IMR-90 (cell line): ENCODE measurements around the gene BCAP31. TPM values are rescaled to one million over a fixed set of nuclear protein-coding genes. Genes with fewer than 3 reads are reported as not detected.

Experiments
- ATAC-seq: fragments of 200-7000 bp; cut with Tn5 transposase; 2 replicates; pipeline ENCODE4 v1.9.1; 2020; ENCODE audit warnings: low read depth, mild to moderate bottlenecking, moderate library complexity
- BruUV-seq: library from RNA; stranded (reverse); fragments of 400-500 nt; replicated peaks from 2 replicates; lab custom pipeline; 2021; lab: Mats Ljungman, UMichigan
- CTCF ChIA-PET: fragments of 300-600 bp; formaldehyde crosslinking; extraction: SDS; loops from one replicate; lab custom pipeline; 2021; ENCODE audit warnings: antibody characterized with exemption; lab: Yijun Ruan, JAX
- POLR2A ChIA-PET: fragments of 300-600 bp; sonication (Branson Sonifier 250); formaldehyde crosslinking; loops from one replicate; lab custom pipeline; 2022; ENCODE audit warnings: antibody characterized with exemption; ENCODE audit not compliant: unreplicated experiment; lab: Charles Lee
- DNase-seq: peaks from one replicate; pipeline ENCODE4 v3.0.0; 2013
- H2AFZ ChIP-seq: replicated peaks from 2 replicates; pipeline ENCODE3; 2013; ENCODE audit warnings: low read length, mild to moderate bottlenecking; ENCODE audit not compliant: poor library complexity
- H2AK5ac ChIP-seq: 2 replicates; pipeline ENCODE4 v1.6.1; 2013; ENCODE audit warnings: low read depth, low read length, inconsistent platforms
- H2AK9ac ChIP-seq: replicated peaks from 2 replicates; pipeline ENCODE3; 2013; ENCODE audit warnings: mild to moderate bottlenecking, low read depth, low read length, moderate library complexity; ENCODE audit not compliant: poor library complexity
- H2BK120ac ChIP-seq: 2 replicates; pipeline ENCODE4 v1.6.1; 2013; ENCODE audit warnings: low read depth, low read length, inconsistent platforms
- H2BK15ac ChIP-seq: 3 replicates; pipeline ENCODE4 v1.6.1; 2013; ENCODE audit warnings: low read depth, low read length, inconsistent platforms
- H2BK20ac ChIP-seq: 2 replicates; pipeline ENCODE4 v1.6.1; 2013; ENCODE audit warnings: low read depth, mild to moderate bottlenecking, inconsistent platforms, low read length, moderate library complexity
- H2BK5ac ChIP-seq: 2 replicates; pipeline ENCODE4 v1.6.1; 2013; ENCODE audit warnings: mild to moderate bottlenecking, low read depth, low read length, inconsistent platforms; ENCODE audit not compliant: poor library complexity, severe bottlenecking
- H3K14ac ChIP-seq: replicated peaks from 2 replicates; pipeline ENCODE4 v1.6.1; 2013; ENCODE audit warnings: low read depth, low read length, inconsistent platforms
- H3K18ac ChIP-seq: 2 replicates; pipeline ENCODE4 v1.6.1; 2013; ENCODE audit warnings: low read depth, low read length, control low read depth
- H3K23ac ChIP-seq: 2 replicates; pipeline ENCODE4 v1.6.1; 2013; ENCODE audit warnings: low read depth, low read length, inconsistent platforms
- H3K27ac ChIP-seq: 2 replicates; pipeline ENCODE4 v1.5.1; 2013; ENCODE audit warnings: mild to moderate bottlenecking, control low read depth, low read length; ENCODE audit not compliant: insufficient read depth
- H3K27me3 ChIP-seq: 2 replicates; pipeline ENCODE4 v1.6.1; 2013; ENCODE audit warnings: low read length; ENCODE audit not compliant: control insufficient read depth, insufficient read depth
- H3K36me3 ChIP-seq: 2 replicates; pipeline ENCODE4 v1.6.1; 2013; ENCODE audit warnings: low read length, mixed read lengths; ENCODE audit not compliant: control insufficient read depth, insufficient read depth
- H3K4ac ChIP-seq: 2 replicates; pipeline ENCODE4 v1.6.1; 2013; ENCODE audit warnings: low read depth, low read length, inconsistent platforms
- H3K4me1 ChIP-seq: 2 replicates; pipeline ENCODE4 v1.6.1; 2013; ENCODE audit warnings: low read length, mixed read lengths; ENCODE audit not compliant: control insufficient read depth, insufficient read depth
- H3K4me2 ChIP-seq: 2 replicates; pipeline ENCODE4 v1.6.1; 2013; ENCODE audit warnings: low read depth, mild to moderate bottlenecking, control low read depth, low read length, moderate library complexity
- H3K4me3 ChIP-seq: 2 replicates; pipeline ENCODE4 v1.5.1; 2013; ENCODE audit warnings: low read depth, mild to moderate bottlenecking, control low read depth, low read length, moderate library complexity; ENCODE audit not compliant: insufficient read depth
- H3K56ac ChIP-seq: 2 replicates; pipeline ENCODE4 v1.6.1; 2013; ENCODE audit warnings: low read length, inconsistent platforms; ENCODE audit not compliant: insufficient read depth; ENCODE audit errors: extremely low read depth
- H3K79me1 ChIP-seq, 2 experiments: 2 replicates each; pipeline ENCODE4 v1.6.1; 2013; ENCODE audit warnings: low read length in 2 of 2, inconsistent platforms in 1 of 2, low read depth in 1 of 2
- H3K9ac ChIP-seq: 2 replicates; pipeline ENCODE4 v1.6.1; 2013; ENCODE audit warnings: low read depth, low read length, control low read depth
- H3K9me1 ChIP-seq: 2 replicates; pipeline ENCODE4 v1.6.1; 2013; ENCODE audit warnings: low read length, inconsistent platforms; ENCODE audit not compliant: insufficient read depth
- H3K9me3 ChIP-seq: 2 replicates; pipeline ENCODE4 v1.6.1; 2013; ENCODE audit warnings: low read length; ENCODE audit not compliant: control insufficient read depth, insufficient read depth
- H4K20me1 ChIP-seq: 2 replicates; pipeline ENCODE4 v1.6.1; 2013; ENCODE audit warnings: low read length, inconsistent platforms; ENCODE audit not compliant: insufficient read depth
- H4K5ac ChIP-seq: 2 replicates; pipeline ENCODE4 v1.6.1; 2013; ENCODE audit warnings: mild to moderate bottlenecking, low read depth, low read length, control low read depth
- H4K8ac ChIP-seq, 2 experiments: 2 replicates each; pipeline ENCODE4 v1.6.1; 2013; ENCODE audit warnings: low read depth in 2 of 2, low read length in 2 of 2, control low read depth in 1 of 2, inconsistent platforms in 1 of 2
- H4K91ac ChIP-seq: 2 replicates; pipeline ENCODE4 v1.6.1; 2013; ENCODE audit warnings: low read depth, low read length, inconsistent platforms; ENCODE audit not compliant: insufficient read depth
- BHLHE40 ChIP-seq: fragments of 150-350 bp; IDR thresholded peaks from 2 replicates; pipeline ENCODE4 v1.6.1; 2016; ENCODE audit warnings: mild to moderate bottlenecking, low read depth, low read length
- CEBPB ChIP-seq: IDR thresholded peaks from 2 replicates; pipeline ENCODE4 v1.6.1; 2012; ENCODE audit warnings: low read depth, low read length, improper control_type of control experiment
- CHD1 ChIP-seq: IDR thresholded peaks from 2 replicates; pipeline ENCODE4 v1.6.1; 2012; ENCODE audit warnings: low read depth, low read length, improper control_type of control experiment
- CTCF ChIP-seq: conservative IDR thresholded peaks from 2 replicates; pipeline ENCODE4 v1.5.1; 2012; ENCODE audit warnings: mild to moderate bottlenecking, low read depth, low read length, improper control_type of control experiment
- ELK1 ChIP-seq: fragments of 150-350 bp; IDR thresholded peaks from 2 replicates; pipeline ENCODE4 v1.6.1; 2016; ENCODE audit warnings: low read depth, mild to moderate bottlenecking, low read length, moderate library complexity, borderline replicate concordance
- FOS ChIP-seq: fragments of 150-350 bp; IDR thresholded peaks from 2 replicates; pipeline ENCODE4 v1.6.1; 2016; ENCODE audit warnings: low read depth, low read length
- MAFK ChIP-seq: IDR thresholded peaks from 2 replicates; pipeline ENCODE4 v1.6.1; 2012; ENCODE audit warnings: low read depth, low read length, improper control_type of control experiment
- MAZ ChIP-seq: IDR thresholded peaks from 2 replicates; pipeline ENCODE4 v1.6.1; 2012; ENCODE audit warnings: low read depth, mild to moderate bottlenecking, low read length, improper control_type of control experiment, moderate library complexity, borderline replicate concordance
- MXI1 ChIP-seq: IDR thresholded peaks from 2 replicates; pipeline ENCODE4 v1.6.1; 2012; ENCODE audit warnings: low read depth, mild to moderate bottlenecking, low read length, moderate library complexity, borderline replicate concordance
- NFE2L2 ChIP-seq: fragments of 150-350 bp; IDR thresholded peaks from 2 replicates; pipeline ENCODE4 v1.6.1; 2016; ENCODE audit warnings: low read depth, mild to moderate bottlenecking, low read length
- POLR2A ChIP-seq: IDR thresholded peaks from 2 replicates; pipeline ENCODE4 v1.6.1; 2012; ENCODE audit warnings: mild to moderate bottlenecking, low read depth, low read length
- RAD21 ChIP-seq: IDR thresholded peaks from 2 replicates; pipeline ENCODE4 v1.6.1; 2012; ENCODE audit warnings: low read length, improper control_type of control experiment
- RCOR1 ChIP-seq: IDR thresholded peaks from 2 replicates; pipeline ENCODE4 v1.6.1; 2012; ENCODE audit warnings: mild to moderate bottlenecking, low read length, improper control_type of control experiment; ENCODE audit not compliant: insufficient replicate concordance
- RFX5 ChIP-seq: IDR thresholded peaks from 2 replicates; pipeline ENCODE4 v1.8.0; 2012; ENCODE audit warnings: low read depth, mild to moderate bottlenecking, low read length, moderate library complexity
- SMC3 ChIP-seq: fragments of 150-350 bp; IDR thresholded peaks from 2 replicates; pipeline ENCODE4 v1.6.1; 2016; ENCODE audit warnings: low read depth, mild to moderate bottlenecking, antibody characterized with exemption, low read length, moderate library complexity
- USF2 ChIP-seq: fragments of 150-350 bp; IDR thresholded peaks from 2 replicates; pipeline ENCODE4 v1.6.1; 2017; ENCODE audit warnings: mild to moderate bottlenecking, antibody characterized with exemption, low read length, low read depth
- WGBS, 2 experiments: methylation state at CpG; one replicate each; pipeline versions ENCODE4 v1.1.5 to v1.1.7; 2013; ENCODE audit warnings: missing lambda C conversion rate in 2 of 2; ENCODE audit not compliant: insufficient read length in 1 of 2; ENCODE audit errors: extremely low coverage in 2 of 2; 5-methylcytosine and 5-hydroxymethylcytosine counted together
- dilution Hi-C: fragments of 300-500 bp; cut with HindIII; formaldehyde crosslinking; loops from one replicate; pipeline ENCODE4 v1.14.3; 2018; ENCODE audit warnings: low sequenced_read_pairs; ENCODE audit not compliant: unreplicated experiment
- in situ Hi-C: fragments of 300-500 bp; cut with MboI; formaldehyde crosslinking; loops from 3 replicates; pipeline ENCODE4 v1.14.3; 2019; ENCODE audit warnings: low sequenced_read_pairs, inconsistent platforms, mixed read lengths
- intact Hi-C: fragments of 100-400 bp; cut with micrococcal nuclease; formaldehyde crosslinking; loops from 2 replicates; pipeline ENCODE4 v1.10.0; 2022
- polyA plus RNA-seq, 3 experiments: library from polyadenylated mRNA; depleted of rRNA; stranded (reverse); fragments of >200 nt; gene quantifications; 2 replicates each; pipeline ENCODE4 v1.2.3, GENCODE V29; 2012; ENCODE audit warnings: low replicate concordance in 1 of 3
- total RNA-seq: library from RNA; depleted of rRNA; stranded (reverse); fragments of >200 nt; gene quantifications from 2 replicates; pipeline ENCODE4 v1.2.3, GENCODE V29; 2012

BCAP31 gene
- total and polyA plus RNA-seq, 2 of the 4 experiments (the other 2 are of a cell fraction), result 125 to 244 TPM

GRCh38 chrX:153692611-153693156 is 31.5 kb downstream of the BCAP31 start:
- Histone ChIP-seq H3K18ac (no peak overlapping the region), H3K36me3 (peaks cover 7% of the 10 kb centered on the region), H3K9me1 (peaks cover 5% of the 10 kb centered on the region; the same call in 1 of the 2 replicates), H3K9ac (no peak overlapping the region), H3K14ac (no peak overlapping the region), H3K27ac (no peak overlapping the region), H3K4me1 (peaks cover 9% of the 10 kb centered on the region), H2BK20ac (no peak overlapping the region), H4K91ac (no peak overlapping the region), H3K27me3 (no peaks in the 10 kb centered on the region), H2BK120ac (no peak overlapping the region), H2BK5ac (no peak overlapping the region), H3K23ac (no peak overlapping the region), H2AFZ (no peak overlapping the region), H4K5ac (no peak overlapping the region), H4K8ac (no peak overlapping the region), H3K56ac (no peak overlapping the region), H3K4me2 (no peak overlapping the region), H3K9me3 (no peaks in the 10 kb centered on the region), H2BK15ac (no peak overlapping the region), H3K79me1 (0 out of 4 replicates have a peak, but pooled peaks cover 0 to 6% of the 10 kb centered on the region in 2 experiments), H2AK5ac (no peak overlapping the region), H3K4ac (no peak overlapping the region), H2AK9ac (no peak overlapping the region), H4K20me1 (peaks cover 12% of the 10 kb centered on the region), H3K4me3 (no peak overlapping the region)
- dilution Hi-C loops, result no loop called here
- 50% methylated on average over 2 of the region's 24 CpGs; no CpG with 5 or more reads in 1 of the 2 experiments for WGBS, 2 experiments
- ChIA-PET CTCF (no interaction called here), POLR2A (no interaction called here)
- no peak for ATAC-seq
- no peak for DNase-seq
- in situ Hi-C loops, result no loop called here
- intact Hi-C loops, result no loop called here
- BruUV-seq, result no TSS peak
- TF ChIP-seq MAFK (no peak), RAD21 (no peak), POLR2A (no peak), CTCF (no peak), BHLHE40 (no peak), MXI1 (no peak), NFE2L2 (no peak), FOS (no peak), ELK1 (no peak), MAZ (no peak), SMC3 (no peak), CEBPB (no peak), USF2 (no peak), RCOR1 (no peak), CHD1 (no peak), RFX5 (no peak)
